IPS-18c (cell line): ENCODE results near the gene AQP12A.
"Not testable (repeated sequence)": the region's sequence is repeated elsewhere in the genome, so short reads cannot be mapped to it uniquely, and the experiment has no call there.

Experiments
- H3K4me3 ChIP-seq: 2 replicates; pipeline ENCODE4 v1.7.0; 2013; ENCODE audit warnings: low read depth, mild to moderate bottlenecking, low read length, moderate library complexity; ENCODE audit not compliant: insufficient read depth
- H3K9me3 ChIP-seq: one replicate; pipeline ENCODE4 v1.6.1; 2013; ENCODE audit warnings: mild to moderate bottlenecking, low read length, moderate library complexity; ENCODE audit not compliant: control insufficient read depth, insufficient read depth

The AQP12A gene

GRCh38 chr2:240698852-240699561, 7.3 kb downstream of the AQP12A start:
- H3K4me3 ChIP-seq, H3K9me3 ChIP-seq: not testable (repeated sequence)

- not testable (repeated sequence) for H3K4me3 ChIP-seq, H3K9me3 ChIP-seq
These were observed 8.2 kb downstream of the AQP12A start for GRCh38 chr2:240699835-240700234.

GRCh38 chr2:240700616-240701015, 8.9 kb downstream of the AQP12A start:
- H3K4me3 ChIP-seq, H3K9me3 ChIP-seq: not testable (repeated sequence)

GRCh38 chr2:240701091-240701735, 9.5 kb downstream of the AQP12A start:
- no peaks in the 10 kb centered on the region for H3K9me3 ChIP-seq
- H3K4me3 ChIP-seq: no peak overlapping the region

GRCh38 chr2:240701736-240702639, 10.3 kb downstream of the AQP12A start:
- H3K9me3 ChIP-seq: no peaks in the 10 kb centered on the region
- H3K4me3 ChIP-seq: no peak overlapping the region

- Histone ChIP-seq H3K4me3 (no peak overlapping the region), H3K9me3 (no peaks in the 10 kb centered on the region)
These were observed 11.0 kb downstream of the AQP12A start for GRCh38 chr2:240702640-240703011.

GRCh38 chr2:240703417-240704341, 12.0 kb downstream of the AQP12A start:
- Histone ChIP-seq H3K4me3 (no peak overlapping the region), H3K9me3 (no peaks in the 10 kb centered on the region)

GRCh38 chr2:240704651-240705050, 13.0 kb downstream of the AQP12A start:
- H3K9me3 ChIP-seq: no peaks in the 10 kb centered on the region
- no peak overlapping the region for H3K4me3 ChIP-seq

- no peak overlapping the region for H3K4me3 ChIP-seq
- H3K9me3 ChIP-seq: no peaks in the 10 kb centered on the region
These were observed 13.6 kb downstream of the AQP12A start for GRCh38 chr2:240705204-240705791.

GRCh38 chr2:240707043-240707756, 15.5 kb downstream of the AQP12A start:
- Histone ChIP-seq H3K4me3 (no peak overlapping the region), H3K9me3 (no peaks in the 10 kb centered on the region)

- Histone ChIP-seq H3K9me3 (no peaks in the 10 kb centered on the region), H3K4me3 (no peak overlapping the region)
These were observed 16.2 kb downstream of the AQP12A start for GRCh38 chr2:240707821-240708220.

GRCh38 chr2:240708457-240708856, 16.8 kb downstream of the AQP12A start:
- H3K4me3 ChIP-seq: no peak overlapping the region

GRCh38 chr2:240711296-240711695, 19.6 kb downstream of the AQP12A start:
- Histone ChIP-seq H3K4me3 (no peak overlapping the region), H3K9me3 (no peaks in the 10 kb centered on the region)

More at GRCh38 chr2:240708457-240708856, 16.8 kb downstream of the AQP12A start:
- H3K9me3 ChIP-seq: no peaks in the 10 kb centered on the region

- H3K4me3 ChIP-seq: no peak overlapping the region
These were observed 20.0 kb downstream of the AQP12A start for GRCh38 chr2:240711701-240712100.

GRCh38 chr2:240712121-240712520, 20.5 kb downstream of the AQP12A start:
- no peaks in the 10 kb centered on the region for H3K9me3 ChIP-seq
- H3K4me3 ChIP-seq: no peak overlapping the region

More at GRCh38 chr2:240711701-240712100, 20.0 kb downstream of the AQP12A start:
- H3K9me3 ChIP-seq: no peaks in the 10 kb centered on the region
